Ovary (tissue), 9 donors: ENCODE results near the gene POU3F3. TPM values are rescaled to one million over a fixed set of nuclear protein-coding genes. Genes with fewer than 3 reads are reported as not detected.

Experiments
- DNase-seq, 5 donors: peaks; one replicate each; pipeline ENCODE4 v3.0.0-alpha.2; 2019 to 2020
- H3K27ac ChIP-seq, 2 donors: fragments of 200-600 bp; one replicate each; pipeline versions ENCODE4 v1.5.1 to v1.8.0; 2019 to 2022
- H3K27me3 ChIP-seq: fragments of 200-600 bp; one replicate; pipeline ENCODE4 v1.8.0; 2022
- H3K36me3 ChIP-seq: fragments of 200-600 bp; sonication (generic); one replicate; pipeline ENCODE4 v1.5.1; 2019
- H3K4me1 ChIP-seq: one replicate; pipeline ENCODE4 v1.8.1; 2013; ENCODE audit warnings: mild to moderate bottlenecking, moderate library complexity; ENCODE audit not compliant: insufficient read depth
- H3K4me3 ChIP-seq: fragments of 200-600 bp; sonication (generic); one replicate; pipeline ENCODE4 v1.5.1; 2017
- H3K9me3 ChIP-seq, 2 donors: fragments of 200-600 bp in 1 of 2; sonication (generic) in 1 of 2; one replicate each; pipeline versions ENCODE4 v1.5.1 to v1.8.1; 2013 to 2019; ENCODE audit warnings: mild to moderate bottlenecking in 1 of 2, moderate library complexity in 1 of 2
- EP300 ChIP-seq: sonication (generic); formaldehyde crosslinking; IDR thresholded peaks from one replicate; pipeline ENCODE4 v1.6.1; 2017; ENCODE audit warnings: antibody characterized with exemption
- POLR2A ChIP-seq: fragments of 450-650 bp; IDR thresholded peaks from one replicate; pipeline ENCODE4 v1.6.1; 2017; ENCODE audit warnings: antibody characterized with exemption, mild to moderate bottlenecking, moderate library complexity
- WGBS, 3 donors: extraction: QIAGEN DNeasy Blood & Tissue Kit in 1 of 3; methylation state at CpG; one replicate each; pipeline versions ENCODE4 v1.1.5 to v1.1.7; 2013 to 2017; 5-methylcytosine and 5-hydroxymethylcytosine counted together
- intact Hi-C, 4 donors: fragments of 100-400 bp; cut with DNase I; formaldehyde crosslinking; loops; one replicate each; pipeline versions ENCODE4 v1.11.0 to v1.15.1; 2022 to 2023
- polyA plus RNA-seq, 2 donors: library from polyadenylated mRNA; stranded (reverse); fragments of 200-250 nt in 1 of 2; fragments of 350-450 nt in 1 of 2; fragmentation: Illumina TruSeq in 1 of 2; extraction: RNeasy Lipid Tissue Mini Kit (QIAGEN cat#74804) in 1 of 2; gene quantifications; one replicate each; pipeline ENCODE4 v1.2.3, GENCODE V29; 2013 to 2014
- small RNA-seq: library from RNA; depleted of rRNA; stranded (forward); fragments of <200 nt; gene quantifications from one replicate; pipeline ENCODE3, GENCODE V24; 2016
- total RNA-seq, 7 donors: library from RNA; depleted of rRNA in 2 of 7; stranded (reverse); fragments of >200 nt in 2 of 7; fragmentation: NEBNext Ultra II Directional in 3 of 7; extraction: Animal tissue kit (Norgen Biotek cat#: 25700) in 3 of 7; gene quantifications; one replicate each; pipeline versions ENCODE4 v1.1.0 to v1.2.4, GENCODE V29; 2016 to 2023
- TF ChIP-seq, protein P1 (sequence below), 3 donors: fragments of 450-650 bp in 2 of 3; fragments of 200-600 bp in 1 of 3; IDR thresholded peaks; one replicate each; pipeline versions ENCODE4 v1.5.1 to v1.8.0; 2016 to 2022; ENCODE audit warnings: antibody characterized with exemption in 3 of 3, mild to moderate bottlenecking in 1 of 3
- donor health status: DM: no; HTN: no; CAD: no; lungs with moderate emphysema.
- donor health status: DM: no; HTN: no; CAD: no.
- donor health status: Bipolar disorder and iron deficiency.
- donor health status: DM: yes; HTN: yes; CAD: no.
- donor health status: DM: no; HTN: no; CAD: no.
- donor health status: DM: yes; HTN: yes; CAD: no.

POU3F3 gene
- total and polyA plus RNA-seq, 9 donors, result 0.10 to 0.63 (median 0.10) TPM; not detected in 6

DNA sequence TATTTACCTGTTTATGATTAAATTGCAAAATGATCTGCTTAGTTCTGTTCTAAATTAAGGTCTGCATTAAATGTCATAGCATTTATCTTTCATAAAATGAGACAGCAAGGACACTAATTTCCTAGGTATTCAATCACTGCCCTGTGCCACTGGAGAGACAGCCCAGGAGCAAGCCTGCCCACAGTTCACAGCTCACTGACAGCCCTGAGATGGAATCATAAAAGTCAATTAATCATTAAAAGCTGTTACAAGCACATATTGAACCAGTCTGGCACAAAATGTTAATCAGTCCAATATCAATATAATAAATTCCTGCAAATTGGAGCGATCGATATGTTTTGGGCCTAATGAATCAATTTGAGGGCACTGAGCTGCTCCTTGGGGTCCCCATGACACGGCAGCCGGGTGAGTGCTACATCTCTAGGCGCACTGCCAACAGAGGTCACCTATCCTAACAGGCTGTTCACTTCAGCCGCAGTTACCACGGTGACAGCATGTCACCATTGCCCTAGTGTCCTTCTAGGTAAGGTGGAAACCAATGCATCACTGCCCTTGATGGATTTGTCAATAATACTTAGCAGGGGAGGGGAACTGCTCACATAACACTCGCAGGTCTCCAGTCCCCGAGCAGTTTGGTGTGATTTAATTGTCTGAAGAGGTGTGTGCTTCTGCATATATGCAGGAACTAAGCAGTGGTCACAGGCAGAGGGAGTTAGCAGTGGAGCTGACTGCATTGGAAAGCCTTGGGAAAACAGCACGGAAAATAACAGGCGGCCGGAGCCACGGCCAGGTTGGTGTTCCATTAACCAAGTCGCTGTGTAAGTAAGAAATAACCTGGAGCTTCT, 47.3 kb downstream of the POU3F3 start:
- H3K9me3 ChIP-seq, result no peaks in the 10 kb centered on the region
- H3K4me1 ChIP-seq, result no peaks in the 10 kb centered on the region
- H3K27me3 ChIP-seq, result no peaks in the 10 kb centered on the region
- intact Hi-C loops, result no loop called here
- H3K36me3 ChIP-seq, result no peaks in the 10 kb centered on the region
- DNase-seq, result no peak
- H3K4me3 ChIP-seq, result no peak overlapping the region
- H3K27ac ChIP-seq, result no peak overlapping the region
- WGBS, 3 donors, result 66 to 76% (median 70%) methylated on average over 14 of the region's 14 CpGs
- TF ChIP-seq EP300, result no peak
- no peak for TF ChIP-seq POLR2A
- TF ChIP-seq, protein P1, sequence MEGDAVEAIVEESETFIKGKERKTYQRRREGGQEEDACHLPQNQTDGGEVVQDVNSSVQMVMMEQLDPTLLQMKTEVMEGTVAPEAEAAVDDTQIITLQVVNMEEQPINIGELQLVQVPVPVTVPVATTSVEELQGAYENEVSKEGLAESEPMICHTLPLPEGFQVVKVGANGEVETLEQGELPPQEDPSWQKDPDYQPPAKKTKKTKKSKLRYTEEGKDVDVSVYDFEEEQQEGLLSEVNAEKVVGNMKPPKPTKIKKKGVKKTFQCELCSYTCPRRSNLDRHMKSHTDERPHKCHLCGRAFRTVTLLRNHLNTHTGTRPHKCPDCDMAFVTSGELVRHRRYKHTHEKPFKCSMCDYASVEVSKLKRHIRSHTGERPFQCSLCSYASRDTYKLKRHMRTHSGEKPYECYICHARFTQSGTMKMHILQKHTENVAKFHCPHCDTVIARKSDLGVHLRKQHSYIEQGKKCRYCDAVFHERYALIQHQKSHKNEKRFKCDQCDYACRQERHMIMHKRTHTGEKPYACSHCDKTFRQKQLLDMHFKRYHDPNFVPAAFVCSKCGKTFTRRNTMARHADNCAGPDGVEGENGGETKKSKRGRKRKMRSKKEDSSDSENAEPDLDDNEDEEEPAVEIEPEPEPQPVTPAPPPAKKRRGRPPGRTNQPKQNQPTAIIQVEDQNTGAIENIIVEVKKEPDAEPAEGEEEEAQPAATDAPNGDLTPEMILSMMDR (IDR thresholded peaks at IDR 0.05), result no peak

DNA sequence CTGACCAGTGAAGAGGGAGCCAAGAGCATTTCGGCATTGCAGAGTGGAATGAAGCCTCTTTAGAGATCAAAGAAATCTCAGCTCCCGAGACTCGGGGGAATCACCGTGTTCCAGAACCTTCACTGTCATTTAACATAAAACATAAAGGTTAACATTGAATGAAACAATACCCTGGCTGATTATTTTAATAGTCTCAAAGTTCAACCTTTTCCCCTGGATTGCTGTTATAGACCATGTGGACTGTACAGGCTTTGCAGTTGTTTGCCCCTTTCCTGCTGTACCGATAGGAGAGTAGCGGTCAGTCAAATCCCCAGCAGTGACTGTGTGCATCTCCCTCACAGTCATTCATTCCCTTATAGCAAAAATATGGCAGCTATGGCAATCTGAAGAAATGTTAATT, 48.4 kb downstream of the POU3F3 start:
- intact Hi-C loops, result no loop called here
- no peak overlapping the region for H3K27ac ChIP-seq
- no peaks in the 10 kb centered on the region for H3K36me3 ChIP-seq
- no peaks in the 10 kb centered on the region for H3K9me3 ChIP-seq
- no peaks in the 10 kb centered on the region for H3K27me3 ChIP-seq
- no peak for TF ChIP-seq EP300
- no peak for TF ChIP-seq POLR2A
- TF ChIP-seq, protein P1 (IDR thresholded peaks at IDR 0.05), result no peak
- no peak for DNase-seq
- no peaks in the 10 kb centered on the region for H3K4me1 ChIP-seq
- H3K4me3 ChIP-seq, result no peak overlapping the region
- WGBS, 3 donors, result 59 to 69% (median 65%) methylated on average over 6 of the region's 6 CpGs

Small RNA genes lying within 50 kb of the gene (small RNA-seq; reads per million reads assigned to genes)
- gene AC018730.1, result not detected

Other genes starting within 250 kb of the POU3F3 start
- 10 to 100 TPM; 14.7 to 26.9 (median 23.9) TPM for gene MRPS9, start 184.0 kb downstream of the POU3F3 start, total RNA-seq
- 10 to 100 TPM; 23.0 to 40.9 TPM for gene MRPS9, start 184.0 kb downstream of the POU3F3 start, polyA plus RNA-seq